ENCODE results near the gene GRM1.

GRM1 gene

DNA sequence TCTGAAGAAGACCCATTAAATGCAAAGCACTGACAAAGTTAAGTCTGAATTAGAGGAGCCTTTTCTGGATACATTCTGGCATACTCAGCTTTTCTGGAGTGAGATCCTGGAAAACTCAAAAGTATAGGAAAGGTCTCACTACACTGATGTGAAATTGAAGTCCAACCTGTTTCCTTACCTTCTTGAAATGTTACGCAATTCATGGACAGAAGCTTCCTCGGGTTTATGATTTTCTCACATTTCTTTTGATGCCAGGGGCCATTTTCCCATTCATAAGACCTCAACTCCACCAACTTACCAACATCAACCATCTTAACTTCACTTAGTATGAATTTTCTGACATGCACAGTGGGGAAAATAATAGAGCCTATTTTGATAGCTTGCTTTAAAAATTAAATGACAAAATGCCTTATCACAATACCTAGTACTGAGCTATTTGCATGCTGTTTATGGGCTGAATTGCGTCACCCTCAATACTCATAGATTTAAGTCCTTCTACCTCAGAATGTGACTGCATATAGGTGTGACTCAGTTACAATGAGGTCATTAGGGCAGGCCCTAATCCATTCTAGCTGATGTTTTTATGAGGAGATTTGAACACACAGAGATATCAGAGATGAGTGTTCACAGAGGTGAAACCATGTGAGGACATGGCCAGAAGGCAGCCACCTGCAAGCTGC lies 441.4 kb downstream of the GRM1 start:
- DNase-seq (ENCODE audit: low read depth) = no peak

DNA sequence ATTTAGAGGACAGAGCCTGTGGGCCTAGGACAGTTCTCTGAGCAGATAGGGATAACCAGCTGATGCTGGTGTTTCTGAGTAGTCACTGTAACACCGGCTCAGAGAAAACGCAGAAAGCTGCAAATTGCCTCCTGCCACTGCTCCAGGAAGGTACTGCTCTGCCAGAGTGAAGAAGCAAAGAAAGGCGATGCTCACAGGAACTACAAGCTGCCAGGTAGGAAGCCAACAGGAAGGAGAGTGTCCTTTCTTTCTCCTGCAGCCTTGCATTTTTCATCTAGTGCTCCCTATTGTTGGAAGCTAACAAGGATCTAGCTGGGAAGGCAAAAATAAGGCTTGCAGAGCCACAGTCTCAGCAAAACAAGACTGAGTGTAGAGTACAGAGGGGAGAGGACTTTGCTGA lies 444.1 kb downstream of the GRM1 start:
- no peak for DNase-seq (ENCODE audit: low read depth)

DNA sequence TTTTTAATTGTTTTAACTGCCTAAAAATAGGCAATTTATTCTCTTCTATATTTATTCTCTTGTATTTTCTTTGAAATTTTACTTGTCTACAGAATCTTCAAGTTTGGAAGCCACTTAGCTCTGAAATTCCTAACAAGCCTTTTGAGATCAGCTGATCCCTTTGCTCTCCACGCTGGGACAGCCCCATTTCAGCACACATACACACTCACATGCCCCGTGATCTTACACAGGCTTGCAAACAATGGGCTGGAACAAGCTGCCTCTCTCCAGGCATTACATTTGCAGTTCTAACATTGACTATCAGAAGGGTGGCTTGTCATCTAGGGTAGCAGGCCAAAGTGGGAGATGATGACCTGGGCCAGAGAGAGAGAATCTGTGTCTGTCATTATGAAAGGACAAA lies 452.7 kb downstream of the GRM1 start:
- no peak for DNase-seq (ENCODE audit: low read depth)

DNA sequence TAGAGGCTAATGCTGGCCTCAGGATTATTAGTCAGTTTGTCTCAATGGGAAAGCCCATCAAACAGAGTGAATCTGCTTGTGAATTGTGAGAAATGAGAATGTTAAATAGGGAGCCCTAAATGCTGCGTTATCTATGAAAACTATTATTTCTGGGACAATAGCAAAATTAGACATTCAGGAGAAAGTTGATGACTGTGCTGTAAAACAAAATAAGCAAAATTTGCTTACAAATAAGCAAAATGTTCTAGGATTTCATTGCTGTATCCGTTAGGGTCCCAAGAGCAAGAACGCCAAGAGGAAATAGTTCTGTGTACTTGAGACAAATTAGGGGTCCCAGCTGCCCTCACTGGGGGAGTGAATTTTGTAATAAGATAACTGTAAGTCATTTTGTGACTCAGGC lies 455.5 kb downstream of the GRM1 start:
- DNase-seq (ENCODE audit: low read depth) = no peak

Data from stimulated activated CD8-positive, alpha-beta memory T cell treated with anti-CD3 and anti-CD28 coated beads, Interleukin-12 subunit alpha, Interleukin-12 subunit beta, amount 100 ng/mL, for 4 hours (primary cell).